Activated T-cell treated with anti-CD3 and anti-CD28 coated beads, Interleukin-2, amount 50 U/mL, for 24 hours (primary cell): ENCODE measurements around the gene ANKRD34A.

Source experiments
- DNase-seq: peaks from one replicate; pipeline ENCODE4 v3.0.0-alpha.2; 2020
- H3K27ac Mint-ChIP-seq: 2 replicates; pipeline ENCODE4 v1.8.0; 2020; ENCODE audit warnings: mild to moderate bottlenecking, mixed read lengths
- H3K27me3 Mint-ChIP-seq: 2 replicates; pipeline ENCODE4 v1.8.0; 2020; ENCODE audit warnings: mixed read lengths
- H3K36me3 Mint-ChIP-seq: 2 replicates; pipeline ENCODE4 v1.8.0; 2020; ENCODE audit warnings: low read depth, mixed read lengths
- H3K4me1 Mint-ChIP-seq: 2 replicates; pipeline ENCODE4 v1.8.0; 2020; ENCODE audit warnings: low read depth, mixed read lengths
- H3K4me3 Mint-ChIP-seq: 2 replicates; pipeline ENCODE4 v1.8.0; 2020; ENCODE audit warnings: mild to moderate bottlenecking, moderate library complexity, mixed read lengths
- H3K9me3 Mint-ChIP-seq: 2 replicates; pipeline ENCODE4 v1.8.0; 2020; ENCODE audit warnings: mixed read lengths

The ANKRD34A gene

DNA sequence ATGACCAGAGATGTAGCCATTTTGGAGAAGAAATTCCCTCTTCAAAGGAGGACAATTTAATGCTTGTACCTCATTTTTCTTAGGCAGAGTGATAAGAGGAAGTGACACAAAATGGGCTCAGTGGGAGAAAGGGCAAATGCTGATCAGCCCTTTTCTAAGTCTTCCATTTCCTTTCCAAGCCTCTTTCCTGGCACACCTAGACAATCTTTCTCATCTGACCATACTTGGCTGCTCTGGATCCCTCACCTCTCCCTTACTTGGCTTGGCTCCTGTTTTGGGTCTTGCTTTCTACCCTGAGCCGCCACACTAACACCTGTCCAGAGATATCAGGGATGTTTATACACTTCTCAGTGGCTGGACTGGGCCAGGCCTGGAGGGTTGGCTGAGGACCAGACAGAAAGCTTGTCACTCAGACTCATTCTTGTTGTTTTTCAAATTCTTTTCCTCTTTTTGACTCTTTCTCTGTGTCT lies 18.9 kb upstream of the ANKRD34A start:
- Mint-ChIP-seq H3K27me3 (no peaks in the 10 kb centered on the region), H3K27ac (peak overlapping the region; percentile 78), H3K4me3 (no peak overlapping the region), H3K9me3 (no peaks in the 10 kb centered on the region), H3K36me3 (no peaks in the 10 kb centered on the region), H3K4me1 (peaks cover 57% of the 10 kb centered on the region)
- DNase-seq = peak; percentile 32

DNA sequence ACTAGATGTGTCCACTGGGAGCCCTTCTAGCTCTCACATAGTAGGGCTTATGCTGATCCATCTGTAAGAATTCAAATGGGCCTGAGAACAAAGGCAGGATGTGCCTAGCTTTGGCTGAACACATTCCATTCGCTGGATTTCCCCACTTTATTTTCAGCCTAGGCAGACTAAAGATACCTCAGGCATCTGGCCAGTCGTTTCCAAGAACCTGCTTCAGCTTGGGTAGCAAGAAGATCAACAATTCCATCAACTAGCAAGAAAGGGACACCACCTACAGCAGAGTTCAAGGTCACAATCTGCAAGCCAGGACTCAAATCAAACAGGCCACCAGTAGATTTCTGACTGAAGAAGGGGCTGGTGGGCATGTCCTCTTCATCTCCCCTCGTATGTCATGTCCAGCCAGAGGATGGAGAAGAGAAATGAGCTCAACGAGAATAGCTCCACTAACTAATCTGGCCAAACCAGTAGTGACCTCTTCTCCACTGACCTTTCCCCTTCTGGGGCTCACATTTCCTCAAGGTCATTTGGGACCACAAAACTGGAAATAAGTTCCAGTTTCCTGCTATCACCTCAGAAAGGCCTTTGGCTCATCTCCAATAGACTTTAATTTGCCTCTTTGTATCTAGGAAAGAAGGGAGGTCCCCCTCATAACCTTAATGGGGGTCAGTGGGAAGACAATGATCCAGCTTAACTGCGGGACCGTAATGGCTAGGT lies 17.8 kb upstream of the ANKRD34A start:
- H3K27me3 Mint-ChIP-seq = no peaks in the 10 kb centered on the region
- H3K36me3 Mint-ChIP-seq = peaks cover 3% of the 10 kb centered on the region
- no peak overlapping the region for H3K27ac Mint-ChIP-seq
- DNase-seq = peak; percentile 20
- no peak overlapping the region for H3K4me3 Mint-ChIP-seq
- H3K9me3 Mint-ChIP-seq = no peaks in the 10 kb centered on the region
- H3K4me1 Mint-ChIP-seq = peaks cover 50% of the 10 kb centered on the region

GRCh38 chr1:145980457-145980994 lies 16.2 kb upstream of the ANKRD34A start:
- peaks cover 43% of the 10 kb centered on the region for H3K4me1 Mint-ChIP-seq

DNA sequence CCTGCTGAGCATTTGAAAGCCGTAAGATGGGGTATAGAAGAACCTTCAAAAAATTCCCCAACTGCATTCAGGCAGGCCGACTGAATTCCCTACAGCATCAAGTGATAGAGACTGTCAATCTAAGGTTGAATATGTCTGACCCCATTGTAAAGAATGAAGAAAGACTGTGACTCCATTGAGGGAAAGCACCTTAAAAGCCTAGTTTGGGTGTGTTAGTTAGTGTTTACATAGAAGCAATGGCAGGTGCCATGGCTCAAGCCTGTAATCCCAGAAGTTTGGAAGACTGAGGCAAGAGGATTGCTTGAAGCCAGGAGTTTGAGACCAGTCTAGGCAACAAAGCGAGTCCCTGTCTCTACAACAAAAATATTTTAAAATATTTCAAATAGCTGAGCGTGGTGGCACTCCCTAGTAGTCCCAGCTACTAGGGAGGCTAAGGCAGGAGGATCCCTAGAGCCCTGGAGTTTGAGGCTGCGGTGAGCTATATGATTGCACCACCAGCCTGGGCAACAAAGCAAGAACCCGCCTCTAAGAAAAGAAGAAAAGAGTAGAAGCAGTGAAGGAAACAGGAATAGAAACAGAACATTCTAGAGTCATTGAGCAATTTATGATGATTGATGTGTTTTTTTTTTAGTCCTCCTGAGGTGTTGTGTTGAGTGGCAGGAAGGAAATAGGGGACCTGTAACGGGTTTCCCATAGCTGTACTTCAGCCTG lies 15.5 kb upstream of the ANKRD34A start:
- H3K9me3 Mint-ChIP-seq = no peaks in the 10 kb centered on the region
- H3K27me3 Mint-ChIP-seq = no peaks in the 10 kb centered on the region
- H3K36me3 Mint-ChIP-seq = peaks cover 3% of the 10 kb centered on the region
- DNase-seq = peak; percentile 50
- peaks cover 36% of the 10 kb centered on the region for H3K4me1 Mint-ChIP-seq
- no peak overlapping the region for H3K4me3 Mint-ChIP-seq
- no peak overlapping the region for H3K27ac Mint-ChIP-seq

More at GRCh38 chr1:145980457-145980994, 16.2 kb upstream of the ANKRD34A start:
- Mint-ChIP-seq H3K27me3 (no peaks in the 10 kb centered on the region), H3K9me3 (no peaks in the 10 kb centered on the region), H3K27ac (no peak overlapping the region), H3K4me3 (no peak overlapping the region), H3K36me3 (peaks cover 3% of the 10 kb centered on the region)
- no peak for DNase-seq

DNA sequence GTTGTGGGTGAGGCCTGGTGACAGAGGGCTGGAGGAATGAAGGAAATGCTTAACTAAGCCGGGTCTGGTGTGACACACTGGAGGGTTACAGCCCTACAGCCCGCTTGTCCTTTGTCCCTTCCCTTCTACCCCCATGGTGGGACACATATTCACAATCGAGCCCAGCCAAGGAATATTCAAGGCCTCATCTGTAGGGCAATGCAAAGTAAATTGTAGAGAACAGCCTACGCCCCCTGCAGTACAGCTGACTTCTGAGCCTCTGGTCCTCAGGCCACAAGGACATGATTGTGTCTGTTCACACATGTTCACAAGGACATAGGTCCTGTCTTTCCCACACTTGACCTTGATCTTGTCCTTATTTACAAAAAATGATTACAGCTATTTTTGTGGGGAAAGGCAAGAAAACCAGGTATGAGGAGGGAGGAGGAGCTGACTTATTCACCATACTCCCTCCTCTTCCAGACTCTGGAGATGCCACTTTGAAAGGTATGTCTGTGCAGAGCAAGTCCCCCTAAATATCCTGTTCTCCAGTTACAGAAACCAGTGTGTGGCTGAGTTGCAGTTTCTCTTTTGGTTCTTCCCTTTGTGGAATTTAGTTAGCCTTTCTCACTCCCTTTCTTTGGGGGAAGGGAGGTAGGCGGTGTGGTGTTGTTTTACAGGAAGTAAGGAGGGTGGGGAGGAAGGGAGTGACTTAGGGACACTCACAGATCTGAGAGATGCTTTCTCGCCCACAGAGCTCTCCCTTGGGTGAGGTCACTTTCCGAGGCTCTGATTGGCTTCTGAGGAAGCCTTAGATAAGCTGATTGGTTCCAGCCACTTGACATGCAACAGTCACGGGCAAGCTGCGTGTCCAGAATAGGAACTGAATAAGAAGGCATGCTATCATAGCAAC lies 14.7 kb upstream of the ANKRD34A start:
- H3K4me3 Mint-ChIP-seq = no peak overlapping the region
- peak; percentile 75 for DNase-seq
- H3K4me1 Mint-ChIP-seq = peaks cover 35% of the 10 kb centered on the region
- peaks cover 3% of the 10 kb centered on the region for H3K36me3 Mint-ChIP-seq
- no peaks in the 10 kb centered on the region for H3K27me3 Mint-ChIP-seq
- no peak overlapping the region for H3K27ac Mint-ChIP-seq
- no peaks in the 10 kb centered on the region for H3K9me3 Mint-ChIP-seq

- no peak for DNase-seq
Measured at GRCh38 chr1:145978471-145978853, 14.1 kb upstream of the ANKRD34A start.

GRCh38 chr1:145977486-145978470 lies 13.4 kb upstream of the ANKRD34A start:
- H3K27me3 Mint-ChIP-seq = no peaks in the 10 kb centered on the region
- H3K9me3 Mint-ChIP-seq = no peaks in the 10 kb centered on the region
- H3K27ac Mint-ChIP-seq = no peak overlapping the region
- H3K4me1 Mint-ChIP-seq = peaks cover 30% of the 10 kb centered on the region
- peak overlapping the region; percentile 47 for H3K4me3 Mint-ChIP-seq
- peaks cover 3% of the 10 kb centered on the region for H3K36me3 Mint-ChIP-seq
- DNase-seq = peak; percentile 69

More at GRCh38 chr1:145978471-145978853, 14.1 kb upstream of the ANKRD34A start:
- no peak overlapping the region for H3K27ac Mint-ChIP-seq
- H3K4me1 Mint-ChIP-seq = peaks cover 31% of the 10 kb centered on the region
- peak overlapping the region; percentile 47 for H3K4me3 Mint-ChIP-seq
- no peaks in the 10 kb centered on the region for H3K27me3 Mint-ChIP-seq
- peaks cover 3% of the 10 kb centered on the region for H3K36me3 Mint-ChIP-seq
- H3K9me3 Mint-ChIP-seq = no peaks in the 10 kb centered on the region

DNA sequence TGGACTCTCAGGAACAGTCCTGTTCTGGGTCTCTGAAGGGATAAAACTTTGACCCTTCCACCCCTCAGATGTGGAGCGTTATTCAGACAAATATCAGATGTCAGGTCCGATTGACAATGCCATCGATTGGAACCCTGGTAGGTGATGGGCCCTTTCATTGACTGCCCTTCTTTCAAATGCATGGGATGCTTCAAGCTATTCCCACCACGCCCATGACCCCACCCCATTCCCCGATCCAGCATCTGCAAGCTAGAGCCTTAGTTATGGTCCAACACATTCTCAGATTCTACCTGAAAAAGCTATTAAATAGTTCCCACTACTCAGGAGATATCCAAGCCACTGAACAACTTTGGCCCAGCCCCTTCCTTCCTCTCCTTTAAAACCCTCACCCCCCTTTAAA lies 12.6 kb upstream of the ANKRD34A start:
- Mint-ChIP-seq H3K4me1 (peaks cover 26% of the 10 kb centered on the region), H3K4me3 (no peak overlapping the region)

GRCh38 chr1:145975216-145975615 lies 10.8 kb upstream of the ANKRD34A start:
- no peak for DNase-seq
- Mint-ChIP-seq H3K36me3 (peaks cover 5% of the 10 kb centered on the region), H3K27ac (no peak overlapping the region), H3K4me1 (peaks cover 20% of the 10 kb centered on the region), H3K27me3 (no peaks in the 10 kb centered on the region), H3K4me3 (no peak overlapping the region), H3K9me3 (no peaks in the 10 kb centered on the region)

More for the DNA sequence above, 12.6 kb upstream of the ANKRD34A start:
- DNase-seq = no peak
- Mint-ChIP-seq H3K27me3 (no peaks in the 10 kb centered on the region), H3K27ac (no peak overlapping the region), H3K36me3 (peaks cover 3% of the 10 kb centered on the region), H3K9me3 (no peaks in the 10 kb centered on the region)

DNA sequence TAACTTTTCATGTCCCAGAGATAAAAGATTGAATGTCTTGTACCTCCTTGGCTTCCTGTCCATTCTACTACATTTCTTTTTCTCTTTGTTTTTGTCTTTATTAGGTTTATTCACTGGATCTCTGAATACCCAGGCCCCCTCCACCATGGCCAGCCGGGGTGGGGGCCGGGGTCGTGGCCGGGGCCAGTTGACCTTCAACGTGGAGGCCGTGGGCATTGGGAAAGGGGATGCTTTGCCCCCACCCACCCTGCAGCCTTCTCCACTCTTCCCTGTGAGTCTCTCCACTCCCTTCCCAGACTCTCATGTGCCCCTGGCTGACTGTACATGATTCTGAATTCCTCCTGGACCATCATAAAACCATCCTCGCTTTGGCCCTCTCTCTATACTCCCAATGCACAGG lies 10.3 kb upstream of the ANKRD34A start:
- peaks cover 5% of the 10 kb centered on the region for H3K36me3 Mint-ChIP-seq

GRCh38 chr1:145972580-145972979 lies 8.2 kb upstream of the ANKRD34A start:
- no peak for DNase-seq
- Mint-ChIP-seq H3K4me1 (peaks cover 24% of the 10 kb centered on the region), H3K9me3 (peaks cover under 1% of the 10 kb centered on the region), H3K4me3 (no peak overlapping the region), H3K36me3 (peaks cover 8% of the 10 kb centered on the region), H3K27me3 (no peaks in the 10 kb centered on the region), H3K27ac (no peak overlapping the region)

More for the DNA sequence above, 10.3 kb upstream of the ANKRD34A start:
- no peaks in the 10 kb centered on the region for H3K9me3 Mint-ChIP-seq
- DNase-seq = no peak
- no peak overlapping the region for H3K27ac Mint-ChIP-seq
- H3K4me1 Mint-ChIP-seq = peaks cover 20% of the 10 kb centered on the region
- no peaks in the 10 kb centered on the region for H3K27me3 Mint-ChIP-seq
- no peak overlapping the region for H3K4me3 Mint-ChIP-seq

- Mint-ChIP-seq H3K36me3 (peaks cover 19% of the 10 kb centered on the region), H3K27ac (no peak overlapping the region), H3K9me3 (peaks cover 4% of the 10 kb centered on the region), H3K4me3 (no peak overlapping the region), H3K4me1 (peaks cover 41% of the 10 kb centered on the region), H3K27me3 (no peaks in the 10 kb centered on the region)
- no peak for DNase-seq
Measured at GRCh38 chr1:145967288-145967687, 2.9 kb upstream of the ANKRD34A start.

DNA sequence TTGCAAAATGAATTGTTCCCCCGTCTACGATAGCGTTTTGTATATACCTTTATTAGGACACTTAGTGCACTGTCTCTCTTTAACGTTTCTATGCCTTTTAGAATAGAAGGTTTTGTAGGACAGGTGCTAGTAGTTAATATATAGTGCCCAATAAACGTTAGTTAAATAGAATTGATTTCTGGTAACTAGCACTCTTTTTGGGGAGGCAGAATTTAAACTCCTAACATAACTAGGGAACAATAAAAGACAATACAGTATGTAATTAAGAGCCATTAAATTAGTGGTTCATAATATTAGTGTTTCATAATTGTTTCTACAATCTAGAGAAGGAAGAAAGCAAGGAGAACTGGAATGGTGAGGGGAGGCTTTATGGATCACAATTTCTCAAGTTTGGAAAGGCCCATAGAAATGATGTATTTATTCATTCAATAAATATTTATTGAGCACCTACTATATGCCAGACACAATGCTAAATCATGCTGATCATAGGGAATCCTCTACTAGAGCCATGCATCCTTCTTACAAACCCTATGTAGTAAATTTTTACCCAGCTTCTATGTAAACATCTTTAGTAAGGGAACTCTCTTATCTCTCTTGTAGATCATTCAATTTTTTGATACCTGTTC lies 857 bp upstream of the ANKRD34A start:
- Mint-ChIP-seq H3K36me3 (peaks cover 32% of the 10 kb centered on the region), H3K4me3 (peak overlapping the region; percentile 96), H3K9me3 (peaks cover 4% of the 10 kb centered on the region), H3K27me3 (no peaks in the 10 kb centered on the region), H3K27ac (peak overlapping the region; percentile 96), H3K4me1 (peaks cover 56% of the 10 kb centered on the region)
- DNase-seq = no peak
